ENCODE results near the gene DNASE1L3. TPM values are rescaled to one million over a fixed set of nuclear protein-coding genes. Genes with fewer than 3 reads are reported as not detected.
"Not testable (repeated sequence)": the region's sequence is repeated elsewhere in the genome, so short reads cannot be mapped to it uniquely, and the experiment has no call there.

The DNASE1L3 gene
- total RNA-seq, 5 donors from 2014 or later (not counting 1 experiment from before 2014, with no cell fraction given): 0.30 to 0.73 (median 0.45) TPM; not detected in 1

DNA sequence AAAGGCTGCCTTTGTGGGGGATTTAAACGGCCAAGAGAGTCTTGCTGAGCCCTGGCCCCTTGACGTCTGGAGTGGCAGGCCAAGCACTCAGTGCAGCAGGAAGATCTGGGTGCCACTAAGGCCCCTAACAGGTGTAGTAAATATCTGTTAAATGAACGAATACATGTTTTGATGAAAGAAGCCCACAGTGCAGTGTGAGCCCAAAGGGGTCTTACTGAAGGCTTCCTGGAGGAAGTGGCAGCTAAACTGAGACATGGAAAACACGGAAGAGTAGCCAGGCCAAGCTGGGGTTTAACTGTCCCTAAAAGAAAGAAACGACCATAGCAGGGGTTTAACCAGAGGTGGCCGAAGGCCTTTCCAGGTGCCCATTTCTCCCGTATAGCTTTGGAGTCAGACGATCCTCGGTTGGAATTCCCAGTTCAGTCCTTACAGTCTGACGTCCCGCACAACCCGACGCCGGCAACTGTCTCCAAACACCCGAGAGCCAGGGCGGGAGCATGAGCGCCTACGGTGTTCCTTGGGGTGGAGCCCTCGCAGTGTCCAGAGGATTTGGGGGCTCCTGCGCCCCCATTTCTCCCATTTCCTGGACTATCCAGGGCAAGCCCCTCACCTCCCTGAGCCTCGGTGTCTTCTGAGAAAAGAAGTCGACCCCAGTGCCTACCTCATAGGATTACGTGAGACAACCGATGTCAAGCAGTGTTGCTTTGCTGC lies 25.9 kb upstream of the DNASE1L3 start:
- DNase-seq: peak in 2 of 35 experiments; percentile 2 to 3
- ChIA-PET POLR2A (interaction anchor here in 1 of 2 donors (0.6 kb wide), 1 partner anchor 11 kb away, joined by 3 read pairs; no protein-coding TSS in a partner anchor), CTCF (interaction anchor here in 1 of 2 donors (0.6 kb wide), 2 partner anchors 213 to 263 kb away, joined by 6 to 14 read pairs; no protein-coding TSS in a partner anchor)
- Histone ChIP-seq H3K9me3 (no peaks in the 10 kb centered on the region), H3K4me3 (ENCODE audit: control insufficient read depth in 1 of 2, extremely low read depth in 1 of 2, low read length in 1 of 2) (peak overlapping the region; percentile 85 to 92), H3K4me1 (ENCODE audit: control insufficient read depth in 1 of 2, extremely low read depth in 1 of 2, insufficient read depth in 2 of 2, low read length in 2 of 2) (peaks cover 4 to 21% of the 10 kb centered on the region in 2 experiments), H3K36me3 (ENCODE audit: control insufficient read depth in 2 of 2, extremely low read depth in 1 of 2, insufficient read depth in 1 of 2, low read length in 1 of 2) (no peaks in the 10 kb centered on the region), H3K27me3 (replicated peaks in 1 of 2; ENCODE audit: control insufficient read depth in 2 of 2, extremely low read depth in 1 of 2, insufficient read depth in 2 of 2, low read length in 1 of 2) (peaks cover 0 to 22% of the 10 kb centered on the region in 2 experiments), H3K27ac (ENCODE audit: low read length) (peak overlapping the region; percentile 14)
- 26% methylated on average over 22 of the region's 24 CpGs for WGBS (ENCODE audit: insufficient coverage)
- Mint-ChIP-seq H3K36me3 (no peaks in the 10 kb centered on the region), H3K9me3 (no peaks in the 10 kb centered on the region), H3K27me3 (peaks cover 13 to 15% of the 10 kb centered on the region in 2 donors), H3K4me3 (peak overlapping the region; percentile 85 to 91 (median 88)), H3K4me1 (peaks cover 10 to 17% (median 11%) of the 10 kb centered on the region in 3 donors), H3K27ac (peak overlapping the region; percentile 81 to 85)
- ATAC-seq (replicated peaks in 1 of 4): peak in 1 of 4 experiments; percentile 1

DNA sequence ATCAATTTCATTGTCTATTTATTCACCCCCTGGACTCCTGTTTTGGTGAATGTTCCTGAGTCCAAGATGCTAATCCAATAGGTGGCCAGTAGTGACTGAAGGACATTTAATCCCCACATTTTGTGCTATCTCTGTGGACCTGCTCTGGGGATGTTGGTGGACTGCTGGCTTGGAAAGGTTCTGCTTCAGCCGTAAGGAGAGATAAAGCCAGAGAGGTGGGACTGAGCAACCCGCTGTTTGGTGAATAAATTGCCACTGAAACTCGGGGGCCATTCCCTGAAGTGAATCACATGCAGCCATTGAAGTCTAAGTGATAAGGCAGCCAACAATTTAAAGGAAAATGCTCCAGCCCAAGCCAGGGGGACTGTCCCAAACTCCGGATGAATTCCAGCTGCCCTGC lies 25.2 kb upstream of the DNASE1L3 start:
- POLR2A ChIA-PET: no interaction called here
- no peak overlapping the region for H3K4me3 ChIP-seq (ENCODE audit: control insufficient read depth in 1 of 2, extremely low read depth in 1 of 2, low read length in 1 of 2)
- no peak for ATAC-seq (replicated peaks in 1 of 4)
- peaks cover 4 to 21% of the 10 kb centered on the region in 2 experiments for H3K4me1 ChIP-seq (ENCODE audit: control insufficient read depth in 1 of 2, extremely low read depth in 1 of 2, insufficient read depth in 2 of 2, low read length in 2 of 2)
- peak overlapping the region; percentile 9 to 91 (median 88) for H3K4me3 Mint-ChIP-seq
- H3K9me3 ChIP-seq: no peaks in the 10 kb centered on the region
- DNase-seq: no peak
- no peaks in the 10 kb centered on the region for H3K9me3 Mint-ChIP-seq
- CTCF ChIA-PET: interaction anchor here (0.5 to 0.6 kb wide), 2 partner anchors 105 to 212 kb away, joined by 5 to 14 read pairs; no protein-coding TSS in a partner anchor
- no peak overlapping the region for H3K27ac ChIP-seq (ENCODE audit: low read length)
- peaks cover 9 to 17% (median 10%) of the 10 kb centered on the region in 3 donors for H3K4me1 Mint-ChIP-seq
- peaks cover 0 to 22% of the 10 kb centered on the region in 2 experiments for H3K27me3 ChIP-seq (replicated peaks in 1 of 2; ENCODE audit: control insufficient read depth in 2 of 2, extremely low read depth in 1 of 2, insufficient read depth in 2 of 2, low read length in 1 of 2)
- WGBS (ENCODE audit: insufficient coverage): 96% methylated on average over 4 of the region's 4 CpGs
- H3K27ac Mint-ChIP-seq: no peak overlapping the region
- H3K36me3 Mint-ChIP-seq: no peaks in the 10 kb centered on the region
- H3K36me3 ChIP-seq (ENCODE audit: control insufficient read depth in 2 of 2, extremely low read depth in 1 of 2, insufficient read depth in 1 of 2, low read length in 1 of 2): no peaks in the 10 kb centered on the region
- peaks cover 18 to 20% of the 10 kb centered on the region in 2 donors for H3K27me3 Mint-ChIP-seq

DNA sequence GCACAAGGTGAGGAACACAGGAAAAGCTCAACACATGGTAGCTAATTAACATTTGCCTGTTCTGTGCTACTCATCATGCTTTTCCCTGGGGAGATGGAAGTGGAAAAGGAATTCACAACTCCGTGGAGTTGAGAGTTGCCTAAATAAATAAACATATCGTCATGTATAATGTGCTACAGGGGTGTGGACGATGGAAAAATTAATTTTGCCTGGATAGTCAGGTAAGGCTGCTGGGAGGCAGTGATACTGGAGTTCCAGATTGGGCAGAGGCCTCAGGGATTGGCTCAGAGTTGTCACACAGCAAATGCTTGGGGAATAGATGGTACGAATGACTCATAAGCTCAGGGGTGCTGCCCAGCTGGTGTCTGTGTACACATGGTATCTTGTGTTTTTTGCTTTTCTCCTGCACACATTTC lies 23.8 kb upstream of the DNASE1L3 start:
- no peaks in the 10 kb centered on the region for H3K36me3 ChIP-seq (ENCODE audit: control insufficient read depth in 2 of 2, extremely low read depth in 1 of 2, insufficient read depth in 1 of 2, low read length in 1 of 2)
- DNase-seq (no peak), ATAC-seq (replicated peaks in 1 of 4) (no peak)
- peaks cover 9 to 16% (median 10%) of the 10 kb centered on the region in 3 donors for H3K4me1 Mint-ChIP-seq
- H3K36me3 Mint-ChIP-seq: no peaks in the 10 kb centered on the region
- peaks cover 18 to 22% of the 10 kb centered on the region in 2 donors for H3K27me3 Mint-ChIP-seq
- H3K27ac Mint-ChIP-seq: peak overlapping the region in 1 of 2 donors; percentile 24
- no peaks in the 10 kb centered on the region for H3K9me3 ChIP-seq
- 100% methylated on average over 1 of the region's 4 CpGs for WGBS (ENCODE audit: insufficient coverage)
- H3K4me1 ChIP-seq (ENCODE audit: control insufficient read depth in 1 of 2, extremely low read depth in 1 of 2, insufficient read depth in 2 of 2, low read length in 2 of 2): peaks cover 4 to 21% of the 10 kb centered on the region in 2 experiments
- CTCF ChIA-PET: no interaction called here
- H3K27me3 ChIP-seq (replicated peaks in 1 of 2; ENCODE audit: control insufficient read depth in 2 of 2, extremely low read depth in 1 of 2, insufficient read depth in 2 of 2, low read length in 1 of 2): peaks cover 0 to 22% of the 10 kb centered on the region in 2 experiments
- H3K4me3 Mint-ChIP-seq: no peak overlapping the region
- POLR2A ChIA-PET: no interaction called here
- no peaks in the 10 kb centered on the region for H3K9me3 Mint-ChIP-seq
- H3K4me3 ChIP-seq (ENCODE audit: control insufficient read depth in 1 of 2, extremely low read depth in 1 of 2, low read length in 1 of 2): no peak overlapping the region
- no peak overlapping the region for H3K27ac ChIP-seq (ENCODE audit: low read length)

DNA sequence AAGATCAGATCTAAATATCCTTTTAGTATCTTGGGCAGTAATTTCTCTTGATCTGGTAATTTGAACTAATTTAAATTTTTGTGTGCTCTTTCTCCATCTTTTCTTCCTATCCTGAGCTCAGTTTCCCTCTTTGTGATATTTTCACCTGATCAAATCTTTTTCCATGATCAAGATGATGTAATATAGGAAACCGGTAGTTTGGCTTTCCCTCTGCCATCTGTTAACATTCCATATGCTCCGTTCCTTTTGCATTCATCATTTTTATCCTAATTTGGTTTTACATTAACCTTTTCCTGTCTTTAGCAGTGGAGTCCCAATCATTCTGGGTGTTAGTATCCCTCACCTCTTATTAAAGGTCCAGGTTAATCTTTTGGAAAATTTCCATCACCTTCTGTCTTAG lies 20.9 kb upstream of the DNASE1L3 start:
- peaks cover 18 to 26% of the 10 kb centered on the region in 2 donors for H3K27me3 Mint-ChIP-seq
- H3K36me3 Mint-ChIP-seq: no peaks in the 10 kb centered on the region
- H3K4me1 ChIP-seq (ENCODE audit: control insufficient read depth in 1 of 2, extremely low read depth in 1 of 2, insufficient read depth in 2 of 2, low read length in 2 of 2): peaks cover 0 to 4% of the 10 kb centered on the region in 2 experiments
- H3K4me3 ChIP-seq (ENCODE audit: control insufficient read depth in 1 of 2, extremely low read depth in 1 of 2, low read length in 1 of 2): no peak overlapping the region
- CTCF ChIA-PET: interaction anchor here (0.5 to 0.7 kb wide), 2 partner anchors 214 to 1463 kb away, joined by 3 to 5 read pairs; no protein-coding TSS in a partner anchor
- no peaks in the 10 kb centered on the region for H3K9me3 Mint-ChIP-seq
- H3K27me3 ChIP-seq (replicated peaks in 1 of 2; ENCODE audit: control insufficient read depth in 2 of 2, extremely low read depth in 1 of 2, insufficient read depth in 2 of 2, low read length in 1 of 2): peaks cover 0 to 18% of the 10 kb centered on the region in 2 experiments
- ATAC-seq (replicated peaks in 1 of 4): no peak
- peaks cover 0 to 5% (median 2%) of the 10 kb centered on the region in 3 donors for H3K4me1 Mint-ChIP-seq
- POLR2A ChIA-PET: no interaction called here
- no peak for DNase-seq
- H3K9me3 ChIP-seq: no peaks in the 10 kb centered on the region
- WGBS (ENCODE audit: insufficient coverage): 80% methylated on average over 1 of the region's 2 CpGs
- no peak overlapping the region for H3K27ac Mint-ChIP-seq
- H3K36me3 ChIP-seq (ENCODE audit: control insufficient read depth in 2 of 2, extremely low read depth in 1 of 2, insufficient read depth in 1 of 2, low read length in 1 of 2): no peaks in the 10 kb centered on the region
- no peak overlapping the region for H3K27ac ChIP-seq (ENCODE audit: low read length)
- H3K4me3 Mint-ChIP-seq: no peak overlapping the region

DNA sequence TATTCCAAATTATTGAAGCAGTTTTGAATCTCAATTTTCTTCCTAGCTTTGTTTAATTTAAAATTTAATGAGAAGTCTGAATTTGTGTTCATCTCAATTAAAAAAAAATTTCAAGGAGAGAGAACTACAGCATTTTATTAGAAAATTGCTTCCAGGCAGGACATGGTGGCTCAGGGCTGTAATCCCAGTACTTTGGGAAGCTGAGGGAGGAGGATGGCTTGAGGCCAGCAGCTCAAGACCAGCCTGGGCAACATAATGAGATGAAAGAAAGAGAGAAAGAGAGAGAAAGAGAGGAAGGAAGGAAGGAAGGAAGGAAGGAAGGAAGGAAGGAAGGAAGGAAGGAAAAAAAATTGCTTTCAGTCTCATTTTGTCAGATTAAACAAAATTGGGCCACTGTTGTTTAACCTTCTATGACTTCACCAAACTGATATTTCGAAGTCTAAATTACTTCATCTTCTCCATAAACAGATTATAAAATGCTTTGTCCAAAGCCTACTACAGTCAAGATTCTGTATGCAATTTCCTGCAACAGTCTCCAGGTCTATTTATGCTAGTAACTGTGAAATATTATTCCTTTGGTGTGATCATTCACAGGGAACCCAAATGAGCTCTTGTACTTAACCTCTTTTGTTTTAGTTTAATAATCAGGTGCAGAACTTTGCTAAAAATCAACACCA lies 20.2 kb upstream of the DNASE1L3 start:
- DNase-seq (no peak), ATAC-seq (replicated peaks in 1 of 4) (no peak)
- H3K36me3 ChIP-seq (ENCODE audit: control insufficient read depth in 2 of 2, extremely low read depth in 1 of 2, insufficient read depth in 1 of 2, low read length in 1 of 2): no peaks in the 10 kb centered on the region
- WGBS (ENCODE audit: insufficient coverage): 0% methylated on average over 1 of the region's 1 CpG
- Mint-ChIP-seq H3K9me3 (no peaks in the 10 kb centered on the region), H3K27me3 (peaks cover 18 to 27% of the 10 kb centered on the region in 2 donors), H3K4me3 (no peak overlapping the region), H3K4me1 (peaks cover 0 to 2% (median 0%) of the 10 kb centered on the region in 3 donors), H3K27ac (no peak overlapping the region), H3K36me3 (no peaks in the 10 kb centered on the region)
- H3K4me3 ChIP-seq (ENCODE audit: control insufficient read depth in 1 of 2, extremely low read depth in 1 of 2, low read length in 1 of 2): no peak overlapping the region
- ChIA-PET POLR2A (no interaction called here), CTCF (interaction anchor here (0.5 to 0.7 kb wide), 3 partner anchors 23 to 1462 kb away, joined by 3 to 6 read pairs (median 5); no protein-coding TSS in a partner anchor)
- no peaks in the 10 kb centered on the region for H3K9me3 ChIP-seq
- no peak overlapping the region for H3K27ac ChIP-seq (ENCODE audit: low read length)
- H3K4me1 ChIP-seq (ENCODE audit: control insufficient read depth in 1 of 2, extremely low read depth in 1 of 2, insufficient read depth in 2 of 2, low read length in 2 of 2): no peaks in the 10 kb centered on the region
- H3K27me3 ChIP-seq (replicated peaks in 1 of 2; ENCODE audit: control insufficient read depth in 2 of 2, extremely low read depth in 1 of 2, insufficient read depth in 2 of 2, low read length in 1 of 2): peaks cover 0 to 11% of the 10 kb centered on the region in 2 experiments

DNA sequence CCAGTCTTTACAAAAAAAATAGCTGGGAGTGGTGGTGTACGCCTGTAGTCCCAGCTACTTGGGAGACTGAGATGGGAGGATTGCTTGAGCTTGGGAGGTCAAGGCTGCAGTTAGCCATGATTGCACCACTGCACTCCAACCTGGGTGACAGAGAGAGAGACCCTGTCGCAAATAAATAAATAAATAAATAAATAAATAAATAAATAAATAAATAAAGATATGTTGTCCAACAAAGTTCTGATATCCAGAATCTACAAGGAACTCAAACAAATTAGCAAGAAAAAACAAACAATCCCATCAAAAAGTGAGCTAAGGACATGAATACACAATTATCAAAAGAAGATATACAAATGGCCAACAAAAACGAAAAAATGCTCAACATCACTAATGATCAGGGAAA lies 17.2 kb upstream of the DNASE1L3 start:
- not testable (repeated sequence) for H3K27ac ChIP-seq (ENCODE audit: low read length); H3K36me3 Mint-ChIP-seq; H3K4me1 Mint-ChIP-seq; H3K9me3 ChIP-seq; H3K4me3 Mint-ChIP-seq; H3K4me1 ChIP-seq (ENCODE audit: control insufficient read depth in 1 of 2, extremely low read depth in 1 of 2, insufficient read depth in 2 of 2, low read length in 2 of 2); H3K27me3 ChIP-seq (replicated peaks in 1 of 2; ENCODE audit: control insufficient read depth in 2 of 2, extremely low read depth in 1 of 2, insufficient read depth in 2 of 2, low read length in 1 of 2); H3K9me3 Mint-ChIP-seq; ATAC-seq (replicated peaks in 1 of 4); H3K27ac Mint-ChIP-seq; H3K4me3 ChIP-seq (ENCODE audit: control insufficient read depth in 1 of 2, extremely low read depth in 1 of 2, low read length in 1 of 2); H3K36me3 ChIP-seq (ENCODE audit: control insufficient read depth in 2 of 2, extremely low read depth in 1 of 2, insufficient read depth in 1 of 2, low read length in 1 of 2); DNase-seq
- ChIA-PET POLR2A (interaction anchor here in 1 of 2 donors (0.5 to 0.6 kb wide), 2 partner anchors 35 to 231 kb away, joined by 3 read pairs; no protein-coding TSS in a partner anchor), CTCF (interaction anchor here in 1 of 2 donors (0.9 kb wide), 1 partner anchor 11 kb away, joined by 3 read pairs; no protein-coding TSS in a partner anchor)
- no CpG with 5 or more reads among the region's 3 CpGs for WGBS (ENCODE audit: insufficient coverage)
- H3K27me3 Mint-ChIP-seq: peaks cover 12 to 23% of the 10 kb centered on the region in 2 donors

Measured in T-cell (primary cell).